ENCODE results near the gene ST14. TPM values are rescaled to one million over a fixed set of nuclear protein-coding genes. Genes with fewer than 3 reads are reported as not detected.

Gene ST14
- total RNA-seq, 2 donors from 2014 or later = not detected

Other genes starting within 250 kb of the ST14 start
- 1 to 10 TPM; 5.4 to 5.5 TPM for gene PRDM10, start 156.9 kb upstream of the ST14 start, total RNA-seq
- 10 to 100 TPM; 37.8 to 44.2 TPM for gene APLP2, start 89.9 kb upstream of the ST14 start, total RNA-seq
- 10 to 100 TPM; 47.8 to 50.5 TPM for gene ZBTB44, start 155.1 kb downstream of the ST14 start, total RNA-seq